Islet precursor cell (in vitro differentiated cells): ENCODE data around the gene MRFAP1L1.

Source experiments
- DNase-seq: peaks from one replicate; pipeline ENCODE4 v3.0.0-alpha.2; 2018

The MRFAP1L1 gene

DNA sequence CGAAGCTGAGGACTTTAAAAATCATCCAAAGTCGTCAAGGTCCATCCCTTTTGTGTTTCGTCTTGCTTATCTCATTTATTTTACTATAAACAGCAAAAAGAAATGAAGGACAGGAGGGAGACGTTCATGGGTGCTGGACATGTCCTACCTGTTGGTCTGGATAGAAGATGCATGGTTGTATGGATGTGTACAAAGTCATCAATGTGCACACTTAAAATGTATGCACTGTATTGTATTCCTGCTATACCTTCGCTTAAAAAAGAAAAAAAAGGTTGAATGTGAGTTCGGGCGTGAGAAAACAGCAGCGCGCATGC is 6.0 kb upstream of the MRFAP1L1 start:
- DNase-seq = no peak

DNA sequence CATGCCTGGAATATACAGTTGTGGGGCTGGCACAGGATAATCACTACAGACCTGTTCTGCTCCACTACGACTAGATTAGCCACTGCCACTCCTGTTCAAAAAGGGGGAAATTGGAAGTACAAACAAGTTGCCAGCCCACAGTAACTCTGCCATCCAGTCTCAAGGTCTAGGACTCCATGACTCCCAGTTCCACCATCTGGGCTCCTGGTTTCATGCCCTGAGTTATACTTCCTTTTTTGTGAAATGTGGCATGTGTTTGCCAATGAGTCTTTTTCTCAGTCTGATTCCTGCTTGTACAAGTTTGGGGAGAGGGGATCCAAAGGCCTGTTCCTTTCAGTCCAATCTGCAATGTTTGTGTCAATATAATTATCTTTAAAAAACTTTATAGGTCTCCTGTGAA is 5.3 kb upstream of the MRFAP1L1 start:
- no peak for DNase-seq

GRCh38 chr4:6710996-6711395 is 1.3 kb upstream of the MRFAP1L1 start:
- DNase-seq = no peak

- DNase-seq = no peak
These were observed 617 bp upstream of the MRFAP1L1 start for GRCh38 chr4:6710282-6710681.

DNA sequence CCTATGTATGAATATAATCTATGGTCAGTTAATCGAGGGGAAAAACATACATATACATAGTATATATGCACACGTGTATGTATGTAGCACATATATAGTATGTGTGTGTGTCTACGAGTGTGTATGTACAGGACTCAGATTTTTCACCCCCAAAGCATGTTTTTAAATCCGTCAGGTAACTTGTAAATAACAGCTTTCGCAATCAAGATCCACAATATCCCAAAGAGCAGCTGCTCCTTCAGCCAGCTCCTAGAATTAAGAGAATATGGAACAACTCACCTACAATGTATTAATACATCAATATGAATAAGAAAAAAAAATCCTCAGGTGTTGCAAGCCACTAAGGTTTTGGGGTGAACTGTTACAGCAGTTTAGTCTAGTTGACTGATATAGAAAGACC is 3.5 kb downstream of the MRFAP1L1 start:
- DNase-seq = no peak

- no peak for DNase-seq
These were observed 4.0 kb downstream of the MRFAP1L1 start for GRCh38 chr4:6705646-6706045.

GRCh38 chr4:6703786-6704185 is 5.9 kb downstream of the MRFAP1L1 start:
- no peak for DNase-seq

DNA sequence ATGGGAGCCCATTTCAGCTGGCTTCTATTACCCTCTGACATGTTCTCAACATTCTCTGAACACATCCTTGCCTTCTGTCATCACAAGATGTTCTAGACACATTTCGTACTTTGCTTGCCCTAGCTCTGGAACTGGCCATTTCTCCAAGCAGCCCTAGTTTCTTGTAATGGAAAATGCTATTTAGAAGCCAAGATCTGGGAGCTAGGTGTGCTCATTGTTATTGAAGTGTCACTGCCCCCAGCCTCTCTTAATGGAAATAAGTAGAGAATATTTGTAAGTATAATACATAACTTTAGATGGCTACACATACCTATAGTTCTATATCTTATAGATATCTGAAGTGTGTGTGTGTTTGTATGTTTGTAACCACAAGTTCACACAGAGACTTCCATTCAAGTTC is 6.9 kb downstream of the MRFAP1L1 start:
- no peak for DNase-seq

- no peak for DNase-seq
These were observed 8.3 kb downstream of the MRFAP1L1 start for GRCh38 chr4:6701371-6701770.

DNA sequence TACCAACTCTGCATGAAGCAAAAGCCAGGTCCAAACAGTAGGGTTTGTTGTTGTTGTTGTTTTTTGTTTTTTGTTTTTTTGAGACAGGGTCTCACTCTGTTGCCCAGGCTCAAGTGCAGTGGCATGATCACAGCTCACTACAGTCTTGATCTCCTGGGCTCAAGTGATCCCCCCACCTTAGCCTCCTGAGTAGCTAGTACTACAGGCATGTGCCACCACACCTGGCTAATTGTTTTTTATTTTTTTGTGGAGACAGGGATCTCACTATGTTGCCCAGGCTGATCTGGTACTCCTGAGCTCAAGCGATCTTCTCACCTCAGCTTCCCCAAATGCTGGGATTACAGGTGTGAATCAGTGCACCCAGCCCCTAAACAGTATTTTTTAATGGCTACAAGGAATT is 9.8 kb downstream of the MRFAP1L1 start:
- DNase-seq = no peak

- no peak for DNase-seq
These were observed 10.3 kb downstream of the MRFAP1L1 start for GRCh38 chr4:6699388-6699787.

DNA sequence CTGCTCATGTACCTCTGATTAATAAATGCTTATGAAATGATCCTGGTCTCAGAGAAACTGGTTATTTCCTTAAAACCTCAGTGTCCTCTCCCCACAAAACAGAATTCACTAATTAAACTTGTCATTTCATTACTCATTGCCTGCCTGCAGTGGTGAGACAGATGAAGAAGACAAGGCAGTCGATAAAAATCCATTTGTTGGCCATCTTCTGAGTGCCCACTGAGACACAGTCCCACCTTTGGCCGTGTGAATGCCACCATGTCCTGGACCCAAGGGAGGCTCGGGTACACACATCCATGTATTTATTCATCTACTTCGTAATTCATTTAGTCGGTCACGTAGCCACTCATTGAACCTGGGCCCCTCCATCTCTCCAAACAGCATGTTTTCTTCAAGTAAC is 12.5 kb downstream of the MRFAP1L1 start:
- DNase-seq = no peak

GRCh38 chr4:6696611-6697010 is 13.1 kb downstream of the MRFAP1L1 start:
- DNase-seq = peak; percentile 50

GRCh38 chr4:6695660-6696610 is 13.7 kb downstream of the MRFAP1L1 start:
- peak; percentile 48 for DNase-seq

DNA sequence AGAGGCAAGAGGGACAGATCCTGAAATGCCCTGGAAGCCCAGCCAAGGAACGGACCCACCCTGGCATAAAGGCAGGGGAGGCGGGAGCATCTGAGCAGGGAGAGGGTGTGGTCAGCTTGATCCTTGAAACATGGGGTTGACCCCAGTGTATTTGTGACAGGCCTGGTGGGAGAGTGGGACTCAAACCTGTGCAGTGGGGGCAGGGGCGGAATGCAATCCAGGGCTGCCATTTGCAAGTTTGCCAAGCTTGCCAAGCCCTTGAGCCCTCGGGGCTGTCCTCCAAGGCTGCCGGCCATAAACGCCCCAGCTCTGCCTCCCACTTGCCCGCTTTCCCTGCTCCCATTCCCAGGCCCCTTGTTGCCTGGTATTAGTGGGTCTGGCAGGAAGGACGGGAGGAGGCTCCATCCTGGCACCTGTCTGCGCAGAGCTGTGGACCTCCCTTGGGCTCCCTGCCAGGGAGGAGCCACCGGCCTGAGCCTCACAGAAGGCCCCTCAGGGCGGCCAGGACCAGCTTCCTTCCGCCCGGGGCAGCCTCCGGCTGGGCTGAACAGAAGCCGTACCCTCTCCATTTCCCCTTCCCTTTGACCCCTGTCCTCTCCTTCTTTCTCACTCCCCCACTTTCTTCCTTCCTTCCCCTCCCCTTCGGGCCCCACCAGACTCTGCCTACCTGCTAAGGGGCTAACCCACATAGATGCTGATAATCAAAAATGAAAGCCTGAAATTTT is 15.3 kb downstream of the MRFAP1L1 start:
- DNase-seq = no peak

DNA sequence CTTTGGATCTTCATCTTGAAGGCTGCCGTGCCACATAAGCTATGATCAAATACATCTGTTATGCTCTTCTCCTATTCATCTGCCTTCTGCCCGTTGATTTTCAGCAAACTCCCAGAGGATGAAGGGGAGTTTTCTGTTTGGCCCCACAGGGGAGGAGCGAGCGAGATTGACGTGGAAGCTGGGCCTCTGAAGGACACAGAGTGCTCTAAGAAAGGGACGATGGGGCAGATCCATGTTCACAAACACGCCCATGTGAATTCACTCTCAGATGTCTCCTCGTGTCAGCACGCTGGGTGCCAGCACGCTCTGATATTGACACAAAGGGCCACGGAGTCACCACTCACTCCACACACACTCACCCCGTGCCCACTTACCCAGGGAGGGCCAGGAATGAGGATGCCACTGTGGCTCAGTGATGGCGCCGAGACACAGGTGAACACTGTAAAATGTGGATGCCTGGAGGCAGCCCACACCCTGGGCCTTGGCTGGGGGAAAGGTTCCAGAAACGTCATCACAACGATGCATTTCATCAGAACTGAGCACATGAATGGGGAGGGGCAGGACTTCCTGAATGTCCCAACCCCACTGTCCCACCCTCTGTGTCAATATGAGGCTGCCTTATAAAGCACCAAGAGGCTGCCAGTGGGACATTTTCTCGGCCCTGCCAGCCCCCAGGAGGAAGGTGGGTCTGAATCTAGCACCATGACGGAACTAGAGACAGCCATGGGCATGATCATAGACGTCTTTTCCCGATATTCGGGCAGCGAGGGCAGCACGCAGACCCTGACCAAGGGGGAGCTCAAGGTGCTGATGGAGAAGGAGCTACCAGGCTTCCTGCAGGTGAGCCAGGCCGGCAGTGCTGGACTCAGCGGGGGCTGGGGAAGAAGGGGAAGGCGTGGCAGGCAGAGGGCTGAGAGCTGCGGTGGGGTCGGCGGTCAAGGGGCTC is 16.2 kb downstream of the MRFAP1L1 start, which contains the start of gene S100P:
Gene S100P, plus strand, starts transcription at position 648 of the 946 bp plus-strand sequence. Its CDS starts 55 bp downstream, at position 703.
- no peak for DNase-seq

DNA sequence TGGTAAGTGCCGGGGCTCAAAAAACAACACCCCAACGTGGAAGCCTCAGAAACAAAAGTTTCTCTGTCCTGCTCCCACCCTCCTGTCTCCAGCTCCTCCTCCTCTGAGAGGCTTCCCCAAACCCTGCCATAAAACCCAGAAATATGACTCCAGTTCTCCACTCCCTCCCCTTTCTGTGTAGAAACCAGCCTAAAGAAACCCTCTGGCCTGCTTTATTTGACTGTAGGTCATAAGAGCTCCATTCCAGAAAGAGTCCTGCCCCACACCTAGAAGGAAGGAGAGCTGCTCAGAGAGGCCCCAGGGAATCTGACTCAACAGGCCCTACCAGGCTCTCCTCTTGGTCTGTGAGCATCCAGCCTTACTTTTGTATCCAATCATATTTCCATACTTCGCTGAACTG is 16.9 kb downstream of the MRFAP1L1 start:
- DNase-seq = peak; percentile 75

GRCh38 chr4:6692379-6692778 is 17.3 kb downstream of the MRFAP1L1 start:
- DNase-seq = no peak

DNA sequence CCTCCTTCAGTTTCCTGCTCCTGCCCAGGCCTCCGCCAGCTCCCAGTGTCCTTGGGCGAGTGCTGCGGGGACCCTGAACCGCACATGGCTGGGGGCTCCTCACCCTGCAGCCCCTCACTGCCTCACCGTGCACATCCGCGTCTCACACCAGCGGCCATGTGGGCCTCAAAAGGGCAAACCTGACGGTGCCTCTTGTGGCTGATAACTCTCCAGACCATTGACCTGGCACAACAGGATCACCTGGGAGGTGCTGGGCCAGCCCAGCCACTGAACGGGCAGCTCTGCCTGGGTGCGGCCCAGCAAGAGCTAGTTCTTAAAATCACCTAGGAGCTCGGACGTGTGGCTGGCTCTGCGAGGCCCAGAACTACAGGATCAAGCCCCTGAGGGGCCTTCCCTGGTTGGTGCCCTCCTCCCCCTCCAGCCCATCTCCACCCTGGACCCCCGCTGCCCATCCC is 20.1 kb downstream of the MRFAP1L1 start:
- no peak for DNase-seq

DNA sequence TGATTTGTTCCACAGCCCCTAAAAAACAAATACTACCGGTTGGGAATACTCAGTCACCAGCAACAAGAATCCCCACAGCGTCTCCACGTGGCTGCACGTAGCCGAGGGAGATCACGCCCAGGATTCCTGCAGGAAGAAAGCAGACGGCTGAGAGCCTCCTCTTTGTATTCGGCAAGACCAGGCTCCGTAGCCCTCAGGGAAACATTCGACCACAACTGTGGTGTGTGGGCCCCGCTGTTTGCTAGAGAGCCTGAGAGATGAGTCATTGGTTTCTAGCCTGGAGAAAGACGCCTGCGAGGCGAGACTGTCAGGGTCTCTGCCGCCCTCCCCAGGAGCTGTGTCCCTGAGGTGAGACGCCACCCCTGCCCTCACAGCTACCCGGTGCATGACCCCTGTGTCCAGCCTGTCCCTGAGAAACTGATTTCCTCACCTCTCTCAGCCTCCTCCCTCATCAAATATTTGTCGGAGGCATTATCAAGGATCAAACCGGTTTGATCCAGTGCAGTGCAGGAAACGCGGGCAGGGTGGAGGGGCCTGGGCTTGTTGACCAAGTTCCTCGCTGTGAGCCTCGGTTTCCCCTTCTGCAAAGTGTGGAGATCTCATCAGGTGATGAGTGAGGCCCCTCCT is 20.7 kb downstream of the MRFAP1L1 start:
- DNase-seq = peak; percentile 99

- DNase-seq = no peak
These were observed 21.5 kb downstream of the MRFAP1L1 start for GRCh38 chr4:6687947-6688878.
